Astrocyte (in vitro differentiated cells and primary cell): ENCODE results near the gene JAM2. TPM values are rescaled to one million over a fixed set of nuclear protein-coding genes. Genes with fewer than 3 reads are reported as not detected.
"Not testable (repeated sequence)": the region's sequence is repeated elsewhere in the genome, so short reads cannot be mapped to it uniquely, and the experiment has no call there.

ENCODE experiments used
- DNase-seq: peaks from one replicate; pipeline ENCODE4 v3.0.0-alpha.2; 2010; ENCODE audit warnings: low read depth
- FAIRE-seq: peaks from 2 replicates; lab custom pipeline; 2011; peaks lifted over from hg19 to GRCh38; lab: Jason Lieb, UNC
- H2AFZ ChIP-seq: 2 replicates; pipeline ENCODE4 v1.6.0; 2012; ENCODE audit warnings: low read depth, low read length, inconsistent platforms
- H3K27ac ChIP-seq: 2 replicates; pipeline ENCODE4 v1.5.1; 2011; ENCODE audit warnings: low read depth, low read length, inconsistent platforms
- H3K27me3 ChIP-seq: 2 replicates; pipeline ENCODE4 v1.6.0; 2011; ENCODE audit warnings: low read length, inconsistent platforms; ENCODE audit not compliant: insufficient read depth
- H3K36me3 ChIP-seq: 2 replicates; pipeline ENCODE4 v1.5.1; 2011; ENCODE audit warnings: low read length, inconsistent platforms; ENCODE audit not compliant: insufficient read depth
- H3K4me1 ChIP-seq: 2 replicates; pipeline ENCODE4 v1.5.1; 2011; ENCODE audit warnings: low read length, inconsistent platforms; ENCODE audit not compliant: insufficient read depth
- H3K4me2 ChIP-seq: 2 replicates; pipeline ENCODE4 v1.6.0; 2012; ENCODE audit warnings: low read length, inconsistent platforms
- H3K4me3 ChIP-seq: 2 replicates; pipeline ENCODE4 v1.5.1; 2011; ENCODE audit warnings: low read depth, mild to moderate bottlenecking, low read length, inconsistent platforms; ENCODE audit not compliant: insufficient read depth
- H3K79me2 ChIP-seq: 2 replicates; pipeline ENCODE4 v1.6.0; 2012; ENCODE audit warnings: mild to moderate bottlenecking, low read length, inconsistent platforms; ENCODE audit not compliant: insufficient read depth
- H3K9ac ChIP-seq: 2 replicates; pipeline ENCODE4 v1.6.0; 2012; ENCODE audit warnings: mild to moderate bottlenecking, low read length, inconsistent platforms
- H3K9me3 ChIP-seq: 2 replicates; pipeline ENCODE4 v1.5.1; 2012; ENCODE audit warnings: low read depth, mild to moderate bottlenecking, low read length, inconsistent platforms; ENCODE audit not compliant: insufficient read depth
- H4K20me1 ChIP-seq: 2 replicates; pipeline ENCODE4 v1.6.0; 2012; ENCODE audit warnings: low read length, inconsistent platforms; ENCODE audit not compliant: insufficient read depth
- H3K27ac Mint-ChIP-seq: one replicate; pipeline ENCODE4 v1.8.0; 2021; ENCODE audit warnings: mild to moderate bottlenecking, mixed read lengths; ENCODE audit not compliant: unreplicated experiment
- H3K27me3 Mint-ChIP-seq: one replicate; pipeline ENCODE4 v1.8.0; 2021; ENCODE audit warnings: low read depth, mixed read lengths; ENCODE audit not compliant: unreplicated experiment
- H3K36me3 Mint-ChIP-seq: one replicate; pipeline ENCODE4 v1.8.0; 2021; ENCODE audit warnings: low read depth, mixed read lengths; ENCODE audit not compliant: unreplicated experiment
- H3K4me1 Mint-ChIP-seq: one replicate; pipeline ENCODE4 v1.8.0; 2021; ENCODE audit warnings: low read depth, mixed read lengths; ENCODE audit not compliant: unreplicated experiment
- H3K4me3 Mint-ChIP-seq: one replicate; pipeline ENCODE4 v1.8.0; 2021; ENCODE audit warnings: mild to moderate bottlenecking, moderate library complexity, mixed read lengths; ENCODE audit not compliant: unreplicated experiment
- H3K9me3 Mint-ChIP-seq: one replicate; pipeline ENCODE4 v1.8.0; 2021; ENCODE audit warnings: mild to moderate bottlenecking, mixed read lengths; ENCODE audit not compliant: unreplicated experiment
- EZH2 ChIP-seq: IDR thresholded peaks from 2 replicates; pipeline ENCODE4 v1.6.1; 2012; ENCODE audit warnings: mild to moderate bottlenecking, low read length, inconsistent platforms; ENCODE audit not compliant: insufficient read depth
- total RNA-seq: library from RNA; stranded (reverse); gene quantifications from 2 replicates; pipeline ENCODE4 v1.2.1, GENCODE V29; 2021
- TF ChIP-seq, protein P1 (sequence below): IDR thresholded peaks from 2 replicates; pipeline ENCODE4 v1.5.1; 2011; ENCODE audit warnings: low read depth, mild to moderate bottlenecking, inconsistent platforms, low read length, moderate library complexity; ENCODE audit not compliant: insufficient read depth

Gene JAM2
- total RNA-seq, 1 donor from 2014 or later: 3.7 TPM

- Histone ChIP-seq H2AFZ (no peak overlapping the region), H3K9ac (no peak overlapping the region), H3K4me1 (no peaks in the 10 kb centered on the region), H3K36me3 (no peaks in the 10 kb centered on the region), H3K9me3 (no peaks in the 10 kb centered on the region), H3K79me2 (no peaks in the 10 kb centered on the region), H3K27ac (no peak overlapping the region), H4K20me1 (no peaks in the 10 kb centered on the region), H3K4me3 (no peak overlapping the region), H3K27me3 (no peaks in the 10 kb centered on the region), H3K4me2 (no peak overlapping the region)
- Mint-ChIP-seq H3K27ac (no peak overlapping the region), H3K4me1 (no peaks in the 10 kb centered on the region), H3K27me3 (no peaks in the 10 kb centered on the region), H3K9me3 (no peaks in the 10 kb centered on the region), H3K4me3 (no peak overlapping the region), H3K36me3 (no peaks in the 10 kb centered on the region)
- no peak for TF ChIP-seq EZH2
- TF ChIP-seq, protein P1, sequence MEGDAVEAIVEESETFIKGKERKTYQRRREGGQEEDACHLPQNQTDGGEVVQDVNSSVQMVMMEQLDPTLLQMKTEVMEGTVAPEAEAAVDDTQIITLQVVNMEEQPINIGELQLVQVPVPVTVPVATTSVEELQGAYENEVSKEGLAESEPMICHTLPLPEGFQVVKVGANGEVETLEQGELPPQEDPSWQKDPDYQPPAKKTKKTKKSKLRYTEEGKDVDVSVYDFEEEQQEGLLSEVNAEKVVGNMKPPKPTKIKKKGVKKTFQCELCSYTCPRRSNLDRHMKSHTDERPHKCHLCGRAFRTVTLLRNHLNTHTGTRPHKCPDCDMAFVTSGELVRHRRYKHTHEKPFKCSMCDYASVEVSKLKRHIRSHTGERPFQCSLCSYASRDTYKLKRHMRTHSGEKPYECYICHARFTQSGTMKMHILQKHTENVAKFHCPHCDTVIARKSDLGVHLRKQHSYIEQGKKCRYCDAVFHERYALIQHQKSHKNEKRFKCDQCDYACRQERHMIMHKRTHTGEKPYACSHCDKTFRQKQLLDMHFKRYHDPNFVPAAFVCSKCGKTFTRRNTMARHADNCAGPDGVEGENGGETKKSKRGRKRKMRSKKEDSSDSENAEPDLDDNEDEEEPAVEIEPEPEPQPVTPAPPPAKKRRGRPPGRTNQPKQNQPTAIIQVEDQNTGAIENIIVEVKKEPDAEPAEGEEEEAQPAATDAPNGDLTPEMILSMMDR: no peak
- no peak for DNase-seq
- FAIRE-seq: no peak
These were observed 70.7 kb downstream of the JAM2 start for GRCh38 chr21:25709684-25710265.

GRCh38 chr21:25710550-25710949, 71.5 kb downstream of the JAM2 start:
- DNase-seq: no peak
- FAIRE-seq: no peak
- H3K9me3 Mint-ChIP-seq: no peaks in the 10 kb centered on the region
- H3K9me3 ChIP-seq: no peaks in the 10 kb centered on the region
- H3K9ac ChIP-seq: no peak overlapping the region
- no peak overlapping the region for H2AFZ ChIP-seq
- no peaks in the 10 kb centered on the region for H3K4me1 Mint-ChIP-seq
- no peaks in the 10 kb centered on the region for H3K27me3 Mint-ChIP-seq
- H3K27ac Mint-ChIP-seq: no peak overlapping the region
- H3K27ac ChIP-seq: no peak overlapping the region
- no peaks in the 10 kb centered on the region for H3K36me3 ChIP-seq
- TF ChIP-seq EZH2: no peak
- TF ChIP-seq, protein P1: no peak
- H3K4me3 ChIP-seq: no peak overlapping the region
- peaks cover 2% of the 10 kb centered on the region for H3K36me3 Mint-ChIP-seq
- H3K4me1 ChIP-seq: no peaks in the 10 kb centered on the region
- no peak overlapping the region for H3K4me3 Mint-ChIP-seq
- H3K79me2 ChIP-seq: no peaks in the 10 kb centered on the region
- no peaks in the 10 kb centered on the region for H4K20me1 ChIP-seq
- no peaks in the 10 kb centered on the region for H3K27me3 ChIP-seq
- H3K4me2 ChIP-seq: no peak overlapping the region

DNA sequence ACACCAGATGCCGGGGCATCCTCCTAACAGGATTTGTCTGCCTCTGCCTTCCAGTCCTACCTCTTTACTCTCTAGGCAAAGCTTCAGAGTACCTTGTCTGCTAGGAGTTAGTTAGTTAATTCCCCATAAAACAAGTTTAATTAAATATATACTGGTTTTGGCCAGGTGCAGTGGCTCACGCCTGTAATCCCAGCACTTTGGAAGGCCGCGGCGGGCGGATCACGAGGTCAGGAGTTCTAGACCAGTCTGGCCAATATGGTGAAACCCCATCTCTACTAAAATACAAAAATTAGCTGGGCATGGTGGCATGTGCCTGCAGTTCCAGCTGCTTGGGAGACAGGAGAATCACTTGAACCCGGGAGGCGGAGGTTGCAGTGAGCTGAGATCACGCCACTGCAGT, 75.0 kb downstream of the JAM2 start:
- not testable (repeated sequence) for H3K4me1 ChIP-seq, H3K4me3 ChIP-seq, H3K36me3 ChIP-seq, H3K27ac ChIP-seq, H3K27me3 Mint-ChIP-seq, H3K4me3 Mint-ChIP-seq, FAIRE-seq, H3K36me3 Mint-ChIP-seq, DNase-seq, H3K4me2 ChIP-seq, H3K9me3 Mint-ChIP-seq, H3K27me3 ChIP-seq, H3K79me2 ChIP-seq, H3K9me3 ChIP-seq, H2AFZ ChIP-seq, H3K4me1 Mint-ChIP-seq, H3K27ac Mint-ChIP-seq, H4K20me1 ChIP-seq, H3K9ac ChIP-seq
